WTC11 (cell line): ENCODE data around the gene CTDSP2.

ENCODE experiments used
- ATF2 ChIP-seq: sonication (generic); formaldehyde crosslinking; IDR thresholded peaks from 2 replicates; pipeline ENCODE4 v1.8.1; 2022; ENCODE audit warnings: low read depth, missing genetic modification reagents, borderline replicate concordance
- CTCF ChIP-seq: fragments of 200-600 bp; IDR thresholded peaks from 2 replicates; pipeline ENCODE4 v1.8.0; 2022; ENCODE audit warnings: antibody characterized with exemption
- E2F1 ChIP-seq: sonication (generic); formaldehyde crosslinking; IDR thresholded peaks from 2 replicates; pipeline ENCODE4 v1.8.0; 2022; ENCODE audit warnings: mild to moderate bottlenecking, missing genetic modification reagents
- E2F5 ChIP-seq: sonication (generic); formaldehyde crosslinking; IDR thresholded peaks from 2 replicates; pipeline ENCODE4 v1.8.1; 2022; ENCODE audit warnings: mild to moderate bottlenecking, moderate library complexity, missing genetic modification reagents
- GABPB1 ChIP-seq: sonication (generic); formaldehyde crosslinking; IDR thresholded peaks from 2 replicates; pipeline ENCODE4 v1.8.1; 2023; ENCODE audit warnings: mild to moderate bottlenecking, missing genetic modification reagents
- MAX ChIP-seq: sonication (generic); formaldehyde crosslinking; IDR thresholded peaks from 2 replicates; pipeline ENCODE4 v1.8.0; 2022; ENCODE audit warnings: mild to moderate bottlenecking, missing genetic modification reagents
- PRDM15 ChIP-seq: sonication (generic); formaldehyde crosslinking; IDR thresholded peaks from 2 replicates; pipeline ENCODE4 v1.8.0; 2022; ENCODE audit warnings: missing genetic modification reagents
- SP1 ChIP-seq: sonication (generic); formaldehyde crosslinking; conservative IDR thresholded peaks from 2 replicates; pipeline ENCODE4 v1.8.1; 2022; ENCODE audit warnings: missing genetic modification reagents
- ZNF138 ChIP-seq: sonication (generic); formaldehyde crosslinking; conservative IDR thresholded peaks from 2 replicates; pipeline ENCODE4 v1.8.1; 2022; ENCODE audit warnings: mild to moderate bottlenecking, moderate library complexity, missing genetic modification reagents
- ZNF263 ChIP-seq: sonication (generic); formaldehyde crosslinking; IDR thresholded peaks from 2 replicates; pipeline ENCODE4 v1.8.1; 2022; ENCODE audit warnings: low read depth, mild to moderate bottlenecking, moderate library complexity, missing genetic modification reagents

- TF ChIP-seq CTCF (no peak), ZNF138 (CRISPR knock-in tag) (no peak), MAX (CRISPR knock-in tag) (no peak), SP1 (CRISPR knock-in tag) (no peak), E2F1 (CRISPR knock-in tag) (no peak), PRDM15 (CRISPR knock-in tag) (no peak), ZNF263 (no peak), ATF2 (CRISPR knock-in tag) (no peak), GABPB1 (no peak), E2F5 (CRISPR knock-in tag) (no peak)
These were observed 39.9 kb downstream of the CTDSP2 start for GRCh38 chr12:57806677-57807076.
